NCI-H446 treated with DMSO at 0.1 percent for 48 hours (cell line): ENCODE data around the gene ENAH.
"Not testable (repeated sequence)": the region's sequence is repeated elsewhere in the genome, so short reads cannot be mapped to it uniquely, and the experiment has no call there.

Source experiments
- DNase-seq: peaks from one replicate; lab custom pipeline; 2025; lab: John Stamatoyannopoulos, UW

Gene ENAH

DNA sequence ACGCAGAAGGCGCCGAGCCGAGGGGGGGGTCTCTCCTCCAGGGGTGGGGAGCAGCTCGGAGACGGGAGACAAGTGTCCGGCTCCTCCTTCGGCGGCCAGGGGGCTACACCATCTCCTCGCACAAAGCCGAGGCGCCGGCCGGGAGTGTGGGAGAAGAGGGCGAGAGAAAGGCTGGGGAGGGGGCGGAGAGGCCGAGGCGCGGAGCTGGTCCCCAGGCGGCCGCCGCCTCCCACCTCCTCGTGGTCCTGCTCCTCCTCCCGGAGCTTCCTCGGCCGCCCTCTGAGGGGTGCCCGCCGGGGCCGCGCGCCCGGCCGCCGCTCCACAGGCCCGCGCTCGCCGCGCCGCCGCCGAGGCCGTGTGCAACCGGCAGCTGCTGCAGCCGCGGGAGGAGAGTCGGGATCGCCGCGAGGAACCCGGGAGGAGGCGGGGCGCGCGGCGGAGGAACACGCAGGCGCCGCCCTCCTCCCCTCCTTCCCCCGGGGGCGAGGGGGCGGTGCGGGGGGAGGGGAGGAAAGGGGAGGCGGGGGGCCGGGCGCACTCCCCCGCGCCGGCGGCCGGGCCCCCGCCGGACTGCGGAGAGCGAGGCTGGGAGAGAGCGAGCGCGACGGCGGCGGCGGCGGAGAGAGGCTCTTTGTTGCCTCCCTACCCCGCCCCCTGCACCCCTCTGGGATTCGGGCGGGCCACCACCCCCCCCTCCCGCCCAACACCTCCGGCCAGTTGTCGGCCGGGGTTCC is at the start of gene ENAH:
TSS of gene ENAH (minus strand) at position 395 of the 734 bp plus-strand sequence. CDS start 433 bp downstream, outside the sequence.
- peak; percentile 41 for DNase-seq

DNA sequence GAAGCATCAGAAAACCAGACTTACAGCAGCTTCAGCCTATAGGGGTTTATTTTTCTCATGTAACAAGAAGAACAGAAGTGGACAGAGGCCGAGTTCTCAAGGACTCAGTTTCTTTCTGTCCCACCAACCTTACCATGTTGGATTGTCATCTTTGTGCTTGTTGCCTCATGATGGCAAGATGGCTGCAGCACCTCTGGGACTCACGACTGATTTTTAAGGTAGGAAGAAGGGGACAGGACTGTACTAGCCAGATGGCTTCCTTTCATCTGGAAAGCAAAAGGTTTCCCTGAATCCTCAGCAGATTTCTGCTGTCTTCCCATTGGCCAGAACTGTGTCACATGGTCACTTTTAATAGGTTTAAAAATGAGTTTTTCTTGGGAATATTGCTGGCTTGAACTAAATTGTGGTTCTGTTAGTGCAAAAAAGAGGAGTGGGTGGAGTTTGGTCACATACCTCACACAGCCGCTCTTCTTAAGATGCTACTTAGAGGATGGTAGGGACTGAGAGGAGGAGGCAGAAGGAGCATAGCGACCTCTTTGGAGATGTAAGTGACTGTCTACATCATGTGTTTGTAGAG is 48.1 kb upstream of the ENAH start:
- no peak for DNase-seq

DNA sequence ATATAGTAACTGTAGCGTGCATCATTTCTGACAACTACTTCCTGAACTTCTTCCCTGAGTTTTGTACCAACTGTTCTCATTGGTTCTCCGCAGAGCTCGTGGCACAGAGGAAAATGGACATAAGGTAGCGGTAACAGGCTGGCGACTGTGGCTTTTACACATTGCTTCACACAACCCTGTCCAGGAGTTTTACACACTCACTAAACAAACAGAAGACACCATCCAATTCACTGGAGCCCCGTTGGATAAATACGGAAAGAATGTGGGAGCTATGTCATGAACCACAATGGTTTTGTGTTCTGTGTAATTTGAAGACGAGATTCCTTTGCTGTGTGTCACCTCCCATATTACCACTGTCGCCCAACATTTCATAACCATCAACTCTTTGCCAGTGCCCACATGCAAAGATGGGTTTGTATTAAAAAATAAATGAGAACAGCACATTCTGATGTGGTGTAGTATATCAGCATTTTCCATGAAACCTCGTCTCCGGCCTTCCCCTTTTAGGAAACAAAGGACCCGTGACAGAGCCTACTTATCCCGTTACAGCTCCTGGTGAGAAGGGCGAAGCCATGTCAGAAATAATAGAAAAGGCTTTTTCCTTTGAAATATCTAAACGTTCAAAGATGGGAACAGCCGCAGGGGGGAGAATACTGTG is 47.4 kb upstream of the ENAH start:
- DNase-seq: no peak

DNA sequence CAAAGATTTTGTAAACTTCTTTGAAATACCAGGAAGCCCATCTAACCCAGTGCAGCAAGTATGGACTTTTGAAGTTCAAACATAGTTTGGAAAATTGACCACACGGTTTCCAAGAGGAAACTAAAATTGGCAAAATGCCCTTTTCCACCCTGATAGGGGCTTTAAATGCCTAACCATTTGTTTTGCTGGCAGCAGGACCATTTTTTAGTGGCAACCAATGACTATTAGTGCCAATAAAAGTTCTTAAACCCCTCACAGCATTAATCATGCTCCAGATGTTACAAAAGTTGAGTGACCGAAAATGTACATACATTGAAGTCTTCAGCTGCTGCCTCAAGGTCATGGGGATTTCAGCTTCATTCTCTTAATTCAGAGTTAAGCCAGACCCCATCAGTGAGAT is 46.4 kb upstream of the ENAH start:
- DNase-seq: no peak

DNA sequence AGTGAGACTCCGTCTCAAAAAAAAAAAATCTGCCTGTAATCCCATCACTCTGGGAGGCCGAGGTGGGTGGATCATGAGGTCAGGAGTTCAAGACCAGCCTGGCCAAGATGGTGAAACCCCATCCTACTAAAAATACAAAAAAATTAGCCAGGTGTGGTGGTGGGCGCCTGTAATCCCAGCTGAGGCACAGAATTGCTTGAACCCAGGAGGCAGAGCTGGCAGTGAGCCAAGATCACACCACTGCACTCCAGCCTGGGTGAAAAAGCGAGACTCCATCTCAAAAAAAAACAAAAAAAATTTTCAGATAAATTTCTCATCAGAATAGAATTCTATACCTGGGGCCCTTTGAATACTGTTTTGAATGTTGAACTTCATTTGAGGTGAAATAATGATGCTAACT is 45.3 kb upstream of the ENAH start:
- not testable (repeated sequence) for DNase-seq

DNA sequence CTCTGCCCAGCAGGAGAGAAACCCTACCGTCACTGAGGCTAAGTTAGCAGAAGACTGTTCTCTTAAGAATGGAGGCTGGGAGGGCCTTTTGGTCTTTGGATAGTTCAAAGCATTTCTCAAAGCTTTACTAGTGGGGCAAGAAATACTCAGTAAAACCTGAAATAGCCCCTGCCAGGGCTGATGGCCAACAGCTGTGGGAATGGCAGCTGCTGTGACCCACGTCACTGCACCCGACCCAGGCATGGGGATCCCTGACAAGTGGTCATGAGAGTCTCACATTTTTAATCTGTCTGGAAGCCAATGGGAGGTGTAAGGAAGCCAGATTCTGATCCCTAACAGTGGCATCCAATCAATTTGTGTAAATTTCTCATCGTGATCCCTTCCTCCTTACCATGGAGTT is 44.5 kb upstream of the ENAH start:
- no peak for DNase-seq

DNA sequence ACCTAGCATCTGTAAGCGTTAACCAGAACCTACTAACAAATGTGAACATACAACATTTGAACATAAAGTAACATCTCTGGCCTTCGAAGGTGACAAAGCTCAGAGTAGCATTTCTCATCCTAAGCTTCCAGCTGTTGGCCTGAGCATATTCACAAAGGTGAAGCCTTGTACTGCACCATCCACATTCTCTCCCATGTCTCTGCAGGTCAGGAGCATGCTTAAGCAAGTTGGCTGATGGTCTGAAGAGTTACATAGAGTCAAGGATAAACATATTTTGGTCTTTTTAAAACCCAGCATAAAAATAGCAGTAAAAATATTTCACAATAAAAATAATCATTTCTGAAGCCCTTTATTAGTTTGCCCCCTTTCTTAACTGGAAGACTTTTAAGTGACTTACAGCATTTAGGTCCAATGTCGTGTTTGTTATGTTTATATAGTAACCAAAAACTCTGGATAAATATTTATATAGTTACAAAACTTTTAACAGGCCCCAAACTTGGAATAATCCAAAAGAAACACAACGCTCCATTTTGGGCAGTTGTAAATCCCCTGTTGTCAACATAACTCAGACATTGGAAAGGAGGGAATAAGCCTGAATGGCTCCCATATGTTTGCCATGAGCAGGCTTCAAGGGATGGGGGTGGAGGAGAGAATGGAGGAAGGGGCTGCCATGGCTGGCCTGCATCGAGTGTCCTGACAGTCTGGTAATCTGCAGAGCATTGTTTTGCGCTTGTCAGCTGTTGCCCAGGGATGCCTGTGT is 42.8 kb upstream of the ENAH start:
- no peak for DNase-seq

DNA sequence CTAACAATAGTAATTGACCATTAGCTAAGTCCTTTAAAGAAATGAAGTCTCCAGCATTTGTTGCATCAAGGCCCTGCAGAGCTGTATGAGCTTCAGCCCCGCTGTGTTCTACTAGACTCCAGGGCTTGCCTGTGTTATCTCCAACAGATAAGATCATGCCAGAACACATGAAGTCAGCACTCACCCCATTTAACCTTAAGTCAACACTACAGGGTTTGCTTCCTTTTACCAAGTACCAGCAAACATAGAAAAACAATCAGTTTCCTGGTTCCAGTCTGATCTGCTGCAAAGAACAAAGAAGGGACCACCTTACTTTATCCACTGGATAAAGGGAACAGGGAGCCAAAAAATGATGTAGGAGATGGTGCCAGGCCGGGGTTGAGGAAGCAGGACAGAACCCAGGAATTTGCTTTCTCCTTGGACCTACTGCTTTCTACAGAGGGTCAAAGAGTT is 41.3 kb upstream of the ENAH start:
- DNase-seq: no peak

DNA sequence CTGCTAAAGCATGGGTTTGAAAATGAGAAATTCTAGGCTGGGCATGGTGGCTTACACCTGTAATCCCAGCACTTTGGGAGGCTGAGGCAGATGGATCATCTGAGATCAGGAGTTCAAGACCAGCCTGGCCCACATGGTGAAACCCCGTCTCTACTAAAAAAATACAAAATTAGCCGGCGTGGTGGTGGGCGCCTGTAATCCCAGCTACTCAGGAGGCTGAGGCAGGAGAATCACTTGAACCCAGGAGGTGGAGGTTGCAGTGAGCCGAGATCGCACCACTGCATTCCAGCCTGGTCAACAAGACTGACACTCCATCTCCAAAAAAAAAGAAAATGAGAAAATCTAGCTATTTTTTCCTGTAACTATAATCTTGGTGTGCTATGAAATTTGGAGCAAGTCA is 40.8 kb upstream of the ENAH start:
- not testable (repeated sequence) for DNase-seq

DNA sequence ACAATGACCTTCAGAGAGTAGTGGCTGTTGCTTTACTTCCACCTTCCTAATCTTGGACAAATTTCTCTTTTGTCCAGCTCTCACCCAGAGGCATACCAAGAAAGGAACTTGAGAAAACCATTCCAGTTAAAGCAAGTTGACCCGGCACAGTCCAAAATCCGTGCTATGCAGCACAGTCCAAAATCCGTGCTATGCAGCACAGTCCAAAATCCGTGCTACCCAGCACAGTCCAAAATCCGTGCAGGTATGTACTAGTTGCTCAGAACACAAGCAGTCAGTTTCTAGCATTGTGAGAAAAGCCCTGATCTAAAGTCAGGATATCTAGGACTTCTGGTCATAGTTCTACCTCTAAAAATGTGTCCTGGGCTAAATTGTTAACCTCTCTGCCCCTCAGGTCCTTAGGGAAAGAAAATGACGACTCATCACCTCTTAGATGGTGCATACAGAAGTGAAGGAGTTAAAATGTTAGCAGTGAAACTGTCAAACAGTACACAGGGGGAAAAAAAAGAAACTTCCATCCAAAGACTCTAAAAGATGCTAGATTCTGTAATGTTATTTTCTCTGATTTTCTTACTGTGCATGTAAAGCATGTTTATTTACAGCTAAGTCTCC is 40.3 kb upstream of the ENAH start:
- no peak for DNase-seq

DNA sequence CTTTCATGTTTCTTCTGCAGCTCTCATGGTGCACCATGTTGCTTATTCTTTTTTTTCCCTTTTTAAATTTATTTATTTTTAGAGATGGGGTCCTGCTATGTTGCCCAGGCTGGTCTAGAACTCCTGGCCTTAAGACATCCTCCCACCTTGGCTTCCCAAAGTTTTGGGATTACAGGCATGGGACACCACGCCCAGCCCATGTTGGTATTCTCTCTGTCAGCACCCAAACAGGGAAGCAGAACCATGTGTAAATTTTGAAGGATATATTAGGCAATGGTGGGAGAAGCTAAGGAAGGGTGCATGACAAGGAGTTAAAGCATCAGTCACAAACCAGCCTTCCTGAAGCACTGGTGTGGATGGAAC is 39.6 kb upstream of the ENAH start:
- no peak for DNase-seq

DNA sequence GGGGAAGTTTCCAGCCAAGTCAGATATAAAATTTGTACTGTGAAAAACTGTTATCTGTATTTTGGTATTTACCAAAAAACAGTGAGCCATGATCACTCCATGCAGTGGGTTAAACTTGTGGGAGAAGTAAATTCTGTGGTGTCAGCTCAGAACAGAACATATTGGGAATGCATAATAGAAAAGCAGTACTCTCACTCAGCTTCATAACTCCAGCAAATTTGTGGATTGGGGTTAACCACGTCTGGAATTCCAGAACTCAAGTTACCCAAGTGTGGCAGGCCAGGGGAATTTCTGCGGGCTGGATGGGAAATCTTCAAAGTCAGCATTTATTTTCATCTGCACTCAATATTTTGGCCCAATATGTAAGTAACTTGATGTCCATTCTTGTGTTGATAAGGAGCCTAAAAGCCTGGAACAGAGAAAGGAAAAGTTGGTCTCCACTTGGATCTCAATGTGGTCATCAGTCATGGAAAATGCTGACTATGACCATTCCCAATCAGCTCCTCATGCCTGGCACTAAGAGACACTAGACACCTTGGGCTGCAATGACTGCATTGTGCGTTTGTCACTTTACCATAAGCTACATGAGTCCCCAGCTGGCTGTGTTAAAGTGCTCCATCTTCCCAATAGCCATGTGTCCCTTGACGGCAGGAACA is 39.1 kb upstream of the ENAH start:
- no peak for DNase-seq

DNA sequence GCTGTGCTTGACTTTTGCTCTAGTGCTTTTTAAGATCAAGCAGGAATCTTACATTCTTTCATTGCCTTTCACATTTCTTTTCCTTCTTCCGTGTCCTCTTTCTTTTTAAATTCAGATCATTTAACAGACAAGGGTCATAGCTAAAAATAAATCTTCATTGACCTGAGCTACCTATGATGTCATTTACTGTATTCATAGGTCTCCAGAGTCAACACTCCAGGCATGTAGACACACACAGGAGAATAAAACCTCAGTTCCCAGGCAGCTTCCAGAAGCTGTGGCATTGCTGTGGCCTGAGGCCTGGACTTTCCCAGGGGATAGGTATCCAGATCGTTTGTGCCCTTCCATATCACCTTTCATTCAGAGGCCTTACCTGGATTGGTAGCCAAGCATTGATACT is 38.5 kb upstream of the ENAH start:
- DNase-seq: no peak

DNA sequence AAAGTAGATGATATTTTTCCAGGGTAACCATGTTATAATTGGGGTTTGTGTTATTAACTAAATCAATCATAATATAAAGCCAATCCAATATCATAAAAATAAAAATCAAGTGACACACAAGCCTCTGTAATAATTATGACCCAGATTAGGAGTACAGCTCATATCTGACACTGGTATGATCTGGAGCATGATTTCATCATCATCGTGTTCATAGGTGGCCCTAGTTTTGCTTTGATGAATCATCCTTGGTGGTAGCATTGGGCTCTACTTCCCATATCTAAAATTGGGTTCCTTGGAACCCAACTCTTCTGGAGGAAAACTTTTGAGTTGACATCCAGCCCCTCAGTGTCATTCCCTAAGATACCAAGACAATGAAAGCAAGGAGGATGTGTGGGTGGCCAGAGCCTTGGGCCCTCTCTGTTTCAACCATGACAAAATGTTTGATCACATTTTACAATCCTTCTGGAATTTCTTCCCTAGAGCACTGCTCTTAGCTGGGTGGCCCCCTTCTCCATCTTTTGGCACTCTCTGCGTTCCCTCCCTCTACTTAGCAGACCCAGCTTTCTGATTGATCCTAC is 37.0 kb upstream of the ENAH start:
- DNase-seq: no peak

DNA sequence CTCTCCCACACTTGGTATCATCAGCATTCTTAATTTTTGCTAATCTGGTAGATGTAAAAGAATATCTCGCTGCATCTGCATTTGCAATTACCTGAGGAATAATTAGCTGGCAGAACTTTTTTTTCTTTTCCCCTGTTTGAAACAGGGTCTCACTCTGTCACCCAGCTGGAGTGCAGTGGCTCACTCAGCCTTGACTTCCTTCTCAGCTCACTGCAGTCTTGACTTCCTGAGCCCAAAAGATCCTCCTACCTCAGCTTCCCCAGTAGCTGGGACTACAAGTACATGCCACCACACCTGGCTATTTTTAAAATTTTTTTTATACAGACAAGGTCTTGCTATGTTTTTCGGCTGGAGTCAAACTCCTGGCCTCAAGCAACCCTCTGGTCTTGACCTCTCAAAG is 35.4 kb upstream of the ENAH start:
- no peak for DNase-seq

DNA sequence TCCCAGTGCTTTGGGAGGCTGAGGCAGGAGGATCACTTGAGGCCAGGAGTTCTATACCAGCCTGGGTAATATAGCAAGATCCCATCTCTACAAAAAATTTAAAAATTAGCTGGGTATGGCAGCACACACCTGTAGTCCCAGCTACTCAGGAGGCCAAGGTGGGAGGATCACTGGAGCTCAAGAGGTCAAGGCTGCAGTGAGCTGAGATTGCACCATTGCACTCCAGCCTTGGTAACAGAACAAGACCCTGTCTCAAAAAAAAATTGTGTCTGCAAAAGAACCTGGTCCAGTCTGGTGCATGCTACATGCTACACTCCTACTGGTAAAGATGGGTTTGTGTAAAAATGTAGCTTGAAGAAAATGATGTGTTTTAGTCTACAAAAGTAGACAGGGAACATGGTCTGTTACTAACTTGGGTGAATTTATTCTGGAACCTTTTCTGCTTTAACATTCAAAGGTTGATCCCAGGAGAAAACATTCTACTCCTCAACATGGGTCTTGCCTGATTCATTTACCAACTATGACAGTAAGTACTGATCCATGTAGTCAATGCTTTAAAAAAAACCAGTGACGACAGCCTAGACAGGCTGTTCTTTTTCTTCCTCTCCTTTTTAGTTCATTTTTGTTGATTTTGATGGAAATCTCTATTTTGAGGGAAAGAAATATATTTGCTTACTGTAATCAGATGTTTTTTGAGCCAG is 32.7 kb upstream of the ENAH start:
- no peak for DNase-seq

DNA sequence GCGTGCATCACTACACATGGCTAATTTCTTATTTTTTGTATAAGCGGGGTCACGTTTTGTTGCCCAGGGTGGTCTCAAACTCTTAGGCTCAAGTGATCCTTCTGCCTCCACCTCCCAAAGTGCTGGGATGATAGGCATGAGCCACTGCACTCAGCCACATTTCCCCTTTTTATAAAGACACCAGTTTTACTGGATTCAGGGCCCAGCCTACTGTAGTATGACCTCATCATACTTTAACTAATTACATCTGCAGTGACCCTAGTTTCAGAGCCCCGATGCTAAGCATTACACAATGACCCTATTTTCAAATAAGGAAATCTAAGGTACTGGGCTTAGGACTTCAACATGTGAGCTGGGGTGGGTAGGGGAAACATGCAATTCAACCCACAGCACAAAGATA is 31.8 kb upstream of the ENAH start:
- no peak for DNase-seq

DNA sequence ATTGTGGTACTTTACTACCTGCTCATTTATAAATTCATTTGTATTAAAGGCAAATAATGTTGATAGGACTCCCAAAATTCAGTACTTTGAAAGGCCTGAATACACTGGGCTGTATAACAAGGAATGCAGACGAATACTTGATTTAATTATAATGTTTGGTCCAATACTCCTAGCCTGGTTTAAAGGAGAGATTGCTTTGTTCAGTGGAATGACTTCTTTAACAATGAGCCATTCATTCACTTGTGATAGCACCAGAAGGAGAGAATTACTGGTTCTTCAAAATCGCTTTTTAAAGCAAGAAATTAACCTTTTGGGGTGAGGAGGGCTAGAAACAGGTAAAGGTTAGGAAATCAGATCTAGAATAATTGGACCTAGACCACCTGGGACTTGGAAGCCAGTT is 28.3 kb upstream of the ENAH start:
- DNase-seq: no peak

DNA sequence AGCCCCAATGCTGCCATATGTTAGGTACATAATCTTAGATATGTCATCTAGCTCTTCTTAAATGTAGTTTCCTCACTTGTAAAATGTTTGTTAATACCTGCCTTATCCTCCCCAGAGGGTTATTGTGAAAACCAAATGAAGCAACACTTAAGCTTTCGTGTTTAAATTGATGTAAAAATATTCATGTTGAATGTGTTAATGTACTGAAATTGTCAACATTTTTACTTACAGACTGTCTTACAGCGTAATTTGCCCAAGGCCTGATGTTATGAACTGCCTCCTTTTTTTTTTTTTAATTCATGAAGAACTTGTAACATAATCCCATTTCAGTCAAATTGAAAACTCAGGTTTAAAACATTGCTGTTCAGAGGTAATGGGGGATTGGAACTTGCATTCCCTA is 25.6 kb upstream of the ENAH start:
- no peak for DNase-seq

DNA sequence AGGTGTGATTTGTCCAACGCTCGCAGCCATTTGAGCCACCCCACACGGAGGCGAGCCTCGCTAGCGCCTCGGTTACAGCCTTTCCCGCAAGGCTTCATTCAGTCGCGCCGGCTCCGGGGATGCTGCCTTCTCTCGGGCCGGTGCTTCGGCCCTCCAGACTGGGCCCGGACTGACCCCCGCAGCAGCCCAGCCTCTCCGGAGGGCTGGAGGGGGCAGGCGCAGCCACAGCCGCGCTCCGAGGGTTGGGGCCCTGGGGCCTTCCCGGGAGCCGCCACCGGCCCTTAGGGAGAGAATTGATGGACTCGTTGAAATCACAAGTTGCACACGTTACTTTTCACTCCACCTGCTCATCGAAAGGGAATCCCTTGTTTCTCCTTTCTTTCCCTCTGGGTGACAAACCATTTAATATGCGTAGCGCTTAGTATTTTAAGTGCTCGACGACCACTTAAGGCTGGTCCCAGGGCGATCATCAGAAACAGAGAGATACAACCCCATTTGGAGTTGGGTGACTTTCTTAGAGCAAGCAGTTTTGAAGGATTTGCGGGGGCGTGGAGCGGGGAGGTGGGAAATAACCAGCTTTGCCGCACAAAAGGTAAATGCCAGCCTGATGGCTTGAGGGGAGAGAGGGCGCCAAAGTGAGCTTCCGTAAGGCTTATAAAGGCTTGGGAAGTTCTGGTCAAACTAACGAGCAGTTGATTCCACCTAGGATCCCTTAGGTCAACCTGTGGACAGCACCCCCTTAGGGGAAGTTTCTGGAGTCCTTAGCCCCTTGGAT is 24.6 kb upstream of the ENAH start:
- no peak for DNase-seq
